Stimulated activated CD4-positive, alpha-beta T cell treated with anti-CD3 and anti-CD28 coated beads, Interleukin-2, amount 100 ng/mL, for 4 hours (primary cell): ENCODE measurements around the gene HPN.

Experiments used
- DNase-seq: peaks from one replicate; pipeline ENCODE4 v3.0.0-alpha.2; 2020; ENCODE audit warnings: low read depth

Gene HPN

GRCh38 chr19:35105047-35105410 lies 63.5 kb downstream of the HPN start:
- DNase-seq = no peak

- DNase-seq = no peak
Observed at GRCh38 chr19:35105411-35106290, 64.1 kb downstream of the HPN start.

- no peak for DNase-seq
Observed at GRCh38 chr19:35106291-35106583, 64.7 kb downstream of the HPN start.

- no peak for DNase-seq
Observed at GRCh38 chr19:35106898-35107541, 65.5 kb downstream of the HPN start.

- DNase-seq = no peak
Observed at GRCh38 chr19:35107545-35107944, 66.0 kb downstream of the HPN start.

DNA sequence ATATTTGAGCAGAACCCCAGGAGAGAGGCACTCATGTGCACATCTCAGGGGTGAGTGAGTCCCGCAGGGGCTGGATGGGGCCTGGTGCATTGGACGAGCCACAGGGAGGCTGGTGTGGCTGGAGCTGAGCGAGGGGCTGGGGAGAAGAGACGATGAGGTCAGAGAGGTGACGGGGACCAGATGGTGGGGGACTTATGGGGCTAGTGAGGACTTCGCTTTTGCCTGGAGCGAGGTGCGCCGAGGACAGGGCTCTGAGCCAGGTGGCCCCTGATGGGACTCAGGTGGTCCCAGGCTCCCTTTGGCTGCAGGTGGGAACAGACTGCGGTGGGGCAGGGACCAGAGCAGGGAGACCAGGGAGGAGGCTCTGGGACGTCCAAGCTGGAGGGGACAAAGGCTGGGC lies 67.2 kb downstream of the HPN start:
- DNase-seq = no peak

DNA sequence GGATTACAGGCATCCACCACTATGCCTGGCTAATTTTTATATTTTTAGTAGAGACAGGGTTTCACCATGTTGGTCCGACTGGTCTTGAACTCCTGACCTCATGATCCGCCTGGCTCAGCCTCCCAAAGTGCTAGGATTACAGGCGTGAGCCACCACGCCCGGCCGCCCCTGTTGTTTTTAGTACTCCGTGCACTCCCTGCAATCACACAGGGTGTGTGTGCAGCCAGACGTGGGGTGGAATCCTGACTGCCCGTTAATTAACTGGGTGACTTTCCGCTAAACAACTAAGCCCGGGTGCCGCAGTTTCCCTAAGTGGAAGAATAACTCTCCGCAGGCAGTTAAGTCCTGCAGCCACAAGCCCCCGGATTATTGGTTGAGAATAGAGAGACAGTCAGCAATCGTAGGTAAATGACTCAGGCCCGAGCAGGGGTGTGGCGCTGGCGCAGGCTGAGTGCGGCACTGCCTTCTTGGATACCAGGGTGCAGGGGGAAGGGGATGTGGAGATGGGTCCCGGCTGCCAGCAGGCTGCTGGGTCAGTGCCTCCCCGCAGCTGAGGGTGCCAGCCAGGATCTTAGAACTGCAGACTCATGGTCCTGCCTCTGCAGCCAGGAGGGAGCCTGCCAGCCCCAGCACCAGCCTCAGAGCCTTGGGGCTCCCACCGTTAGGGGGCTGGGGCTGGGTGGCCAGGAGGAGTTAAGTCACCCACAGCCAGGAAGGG lies 68.0 kb downstream of the HPN start:
- no peak for DNase-seq

GRCh38 chr19:35110974-35111373 lies 69.5 kb downstream of the HPN start:
- DNase-seq = no peak

DNA sequence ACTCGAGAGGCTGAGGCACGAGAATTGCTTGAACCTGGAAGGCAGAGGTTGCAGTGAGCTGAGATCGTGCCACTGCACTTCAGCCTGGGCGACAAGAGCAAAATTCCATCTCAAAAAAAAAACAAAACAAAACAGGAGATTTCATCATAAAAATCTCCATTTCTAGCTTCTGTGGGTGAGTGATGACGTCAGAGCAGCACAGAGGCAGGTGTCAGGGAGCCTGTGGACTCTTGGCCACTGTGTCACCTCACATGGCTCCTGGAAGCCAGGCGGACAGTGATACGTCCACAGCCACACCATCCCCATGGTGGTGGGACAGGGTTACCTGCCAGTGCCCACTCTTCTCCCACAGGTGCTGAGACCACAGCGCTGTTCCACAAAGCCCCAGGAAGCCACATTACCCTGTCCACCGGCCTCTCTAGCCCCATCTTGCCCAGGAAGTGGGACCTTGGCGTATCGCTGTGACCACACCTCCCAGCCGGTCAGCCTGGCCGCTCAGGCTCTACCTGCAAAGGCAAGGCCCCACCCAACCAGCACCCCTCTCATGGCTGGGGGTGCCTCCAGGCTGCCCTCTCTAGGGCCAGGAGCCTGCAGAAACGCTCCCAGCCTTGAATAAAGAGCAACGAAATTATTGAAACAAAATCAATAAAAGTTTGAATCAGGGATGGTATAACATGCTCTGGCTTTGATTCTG lies 71.6 kb downstream of the HPN start:
- DNase-seq = no peak

DNA sequence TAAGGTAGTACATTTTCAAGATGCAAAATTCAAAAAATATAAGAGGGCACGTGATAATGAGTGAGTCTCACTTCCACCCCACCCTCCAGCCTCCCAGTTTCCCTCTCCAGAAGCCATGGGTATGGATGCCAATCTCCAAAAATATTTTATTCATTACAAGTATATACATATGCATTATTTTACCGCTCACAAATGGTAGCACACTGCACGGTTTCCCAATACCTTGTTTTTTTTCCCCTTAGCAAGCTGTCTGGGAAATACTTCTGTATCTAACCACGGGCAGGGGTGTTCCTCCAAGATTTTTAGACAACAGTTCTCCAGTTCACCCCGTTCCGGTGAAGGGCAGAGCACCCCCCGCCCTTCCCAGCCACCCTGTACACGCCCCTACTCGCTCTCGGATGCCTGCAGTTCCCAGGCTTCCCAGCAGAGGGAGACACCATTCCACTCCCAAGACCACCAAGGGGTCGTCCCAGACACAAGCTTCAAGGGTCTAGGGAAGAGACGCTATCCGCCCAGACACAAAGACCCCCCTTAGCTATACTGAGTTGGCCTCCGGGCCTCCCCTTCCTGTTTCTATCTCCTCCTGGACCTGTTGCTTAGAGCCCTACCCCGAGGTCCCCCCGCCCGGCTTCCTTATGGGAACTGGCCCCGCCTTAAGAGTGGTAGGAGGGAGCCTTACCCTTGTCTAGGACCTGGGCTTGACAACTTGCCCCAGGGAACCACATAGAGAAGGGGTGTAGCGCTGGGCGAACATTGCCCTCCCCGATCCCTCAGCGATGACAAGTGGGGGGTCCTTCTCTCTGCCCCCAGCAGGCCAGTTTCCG lies 73.0 kb downstream of the HPN start:
- peak; percentile 52 for DNase-seq

DNA sequence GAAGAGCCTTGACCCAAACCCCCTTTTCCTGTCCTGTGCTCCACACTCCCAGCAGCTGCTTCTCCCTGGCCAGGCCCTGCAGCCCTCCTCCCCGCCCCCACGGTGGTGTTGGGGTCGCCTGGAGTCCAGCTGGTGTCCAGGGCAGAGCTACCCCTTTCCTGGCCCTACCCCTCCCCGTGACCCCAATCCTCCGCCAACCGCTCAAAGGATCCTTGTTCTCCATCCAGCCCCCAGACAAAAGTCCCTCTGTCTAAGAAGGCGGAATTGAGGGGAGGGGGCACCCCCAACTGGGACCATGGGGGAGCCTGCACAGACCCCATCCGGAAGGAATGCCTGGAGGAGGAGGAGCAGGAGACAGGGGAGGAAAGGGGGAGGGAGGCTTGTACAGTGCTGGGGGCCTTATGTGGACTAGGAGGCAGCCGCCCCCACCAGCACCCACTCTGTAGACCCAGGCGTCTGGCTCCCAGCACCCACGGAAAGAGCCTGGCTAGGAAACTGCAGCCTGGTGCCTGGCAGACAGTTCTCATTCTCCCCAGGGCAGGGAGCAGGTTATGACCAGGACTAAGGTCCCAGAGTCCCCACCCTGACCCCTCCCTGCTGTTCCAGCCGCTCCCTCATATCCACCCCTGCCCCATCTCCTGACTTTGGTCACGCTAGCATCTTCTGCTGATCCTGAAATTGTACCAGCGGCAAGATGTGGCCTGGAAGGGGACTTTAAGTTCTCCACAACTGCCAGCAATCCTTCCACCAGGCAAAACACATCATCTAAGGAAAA lies 73.8 kb downstream of the HPN start, which contains the start of gene FXYD3:
Gene FXYD3 (plus strand): TSS at position 647 of the 775 bp plus-strand sequence. CDS start 3,554 bp downstream, outside the sequence.
- DNase-seq = no peak
